Heart right ventricle (tissue), 16 donors: ENCODE data around the gene PNPLA2. TPM values are rescaled to one million over a fixed set of nuclear protein-coding genes. Genes with fewer than 3 reads are reported as not detected.
A peak's percentile ranks its signal among the peaks of the same experiment; 100 is the strongest.

ENCODE experiments used
- ATAC-seq, 8 donors: fragments of 200-7000 bp; cut with Tn5 transposase; one replicate each; pipeline ENCODE4 v1.9.1; 2020; ENCODE audit warnings: mild to moderate bottlenecking in 8 of 8, moderate library complexity in 8 of 8, moderate number of reproducible peaks in 1 of 8
- DNase-seq, 2 donors: peaks; one replicate each; pipeline ENCODE4 v3.0.0-alpha.2; 2020
- H3K27ac ChIP-seq, 10 donors: fragments of 200-600 bp; sonication (generic) in 2 of 10; one replicate each; pipeline versions ENCODE4 v1.5.0 to v1.8.0; 2020 to 2022; ENCODE audit warnings: mild to moderate bottlenecking in 3 of 10
- H3K27me3 ChIP-seq, 7 donors: fragments of 200-600 bp; one replicate each; pipeline ENCODE4 v1.8.0; 2021 to 2022; ENCODE audit warnings: mild to moderate bottlenecking in 2 of 7
- H3K36me3 ChIP-seq, 9 donors: fragments of 200-600 bp; sonication (generic) in 1 of 9; one replicate each; pipeline versions ENCODE4 v1.5.0 to v1.8.0; 2020 to 2022; ENCODE audit warnings: mild to moderate bottlenecking in 2 of 9
- H3K4me1 ChIP-seq, 9 donors: fragments of 200-600 bp; sonication (generic) in 1 of 9; one replicate each; pipeline versions ENCODE4 v1.5.0 to v1.8.0; 2020 to 2022; ENCODE audit warnings: mild to moderate bottlenecking in 4 of 9
- H3K4me3 ChIP-seq, 10 donors: fragments of 200-600 bp; sonication (generic) in 2 of 10; one replicate each; pipeline versions ENCODE4 v1.5.0 to v1.8.0; 2020 to 2022; ENCODE audit warnings: mild to moderate bottlenecking in 7 of 10, moderate library complexity in 2 of 10
- H3K9me3 ChIP-seq, 11 donors: fragments of 200-600 bp in 10 of 11; sonication (generic) in 2 of 11; one replicate each; pipeline versions ENCODE4 v1.5.0 to v1.8.0; 2013 to 2022; ENCODE audit warnings: mild to moderate bottlenecking in 2 of 11, control low read depth in 1 of 11, moderate library complexity in 1 of 11
- CTCF ChIP-seq, 9 donors: fragments of 200-600 bp; sonication (generic) in 2 of 9; IDR thresholded peaks; one replicate each; pipeline versions ENCODE4 v1.5.0 to v1.8.0; 2021 to 2022; ENCODE audit warnings: antibody characterized with exemption in 9 of 9, mild to moderate bottlenecking in 5 of 9, moderate library complexity in 1 of 9
- whole genome bisulfite sequencing, 2 donors: extraction: QIAGEN DNeasy Blood & Tissue Kit; methylation state at CpG; one replicate each; pipeline ENCODE4 v1.1.7; 2013; ENCODE audit warnings: inconsistent platforms in 1 of 2; 5-methylcytosine and 5-hydroxymethylcytosine counted together
- intact Hi-C, 10 donors: fragments of 100-400 bp; cut with DNase I; formaldehyde crosslinking; loops; one replicate each; pipeline versions ENCODE4 v1.11.1 to v1.14.2; 2022
- polyA plus RNA-seq, 2 donors: library from polyadenylated mRNA; stranded (reverse); fragments of 200-250 nt; gene quantifications; one replicate each; pipeline ENCODE4 v1.2.3, GENCODE V29; 2013
- total RNA-seq, 10 donors: library from RNA; stranded (reverse); fragmentation: NEBNext Ultra II Directional in 3 of 10; extraction: Animal tissue kit (Norgen Biotek cat#: 25700) in 3 of 10; gene quantifications; one replicate each; pipeline versions ENCODE4 v1.2.1 to v1.2.4, GENCODE V29; 2021 to 2023
- donor health status: Arrhythmogenic right ventricular cardiomyopathy.
- donor health status: ischemic (EF 13 %, LVEDD 7.1; RV severe dilation, severe dysfunction).
- donor health status: healthy with polysubstance abuse.
- donor health status: DM: no; HTN: yes; CAD: no.
- donor health status: DM: no; HTN: no; CAD: no.
- donor health status: ischemic (EF 25% LVEDD 6.9; RV normal size, moderate dysfunction).
- donor health status: ischemic (EF 25% LVEDD 5.7; RV mildly dilated, moderate dysfunction).
- donor health status: healthy.
- donor health status: DM: yes; HTN: yes; CAD: no.
- donor health status: Ischemic cardiomyopathy.
- donor health status: ischemic (EF 35%, LVEDD 5.7; RV mildly dilated, moderate dysfunction).
- donor health status: nonischemic (EF 11% LVEDD 7.7; RV severe dilation, severe dysfunction).
- donor health status: DM: yes; HTN: yes; CAD: no.
- donor health status: PGD.
- donor health status: ischemic (EF 29% LVEDD 5.4; RV normal size, mild dysfunction).
- donor health status: nonischemic (EF 23%, LVEDD 6.1; RV moderate dilation, normal function).

Gene PNPLA2
- total and polyA plus RNA-seq, 12 donors = 114 to 359 (median 247) TPM

- WGBS, 2 donors = 66 to 74% methylated on average over 18 of the region's 18 CpGs
- Histone ChIP-seq H3K36me3 (peaks cover 0 to 24% (median 0%) of the 10 kb centered on the region in 9 donors), H3K9me3 (no peaks in the 10 kb centered on the region), H3K4me3 (no peak overlapping the region), H3K27ac (no peak overlapping the region), H3K4me1 (peaks cover 5 to 20% (median 10%) of the 10 kb centered on the region in 9 donors), H3K27me3 (peaks cover 0 to 31% (median 25%) of the 10 kb centered on the region in 7 donors)
- TF ChIP-seq CTCF (IDR thresholded peaks at IDR 0.05) = no peak
- no peak for ATAC-seq
- intact Hi-C loops = no loop called here
- DNase-seq = peak in 1 of 2 donors; percentile 13
Observed at GRCh38 chr11:790721-791564, 27.8 kb upstream of the PNPLA2 start.

GRCh38 chr11:791658-792534 lies 26.8 kb upstream of the PNPLA2 start:
- peak in 1 of 2 donors; percentile 15 for DNase-seq
- intact Hi-C loops = no loop called here
- peaks cover 13 to 28% (median 17%) of the 10 kb centered on the region in 9 donors for H3K4me1 ChIP-seq
- peaks cover 0 to 24% (median 0%) of the 10 kb centered on the region in 9 donors for H3K36me3 ChIP-seq
- TF ChIP-seq CTCF (IDR thresholded peaks at IDR 0.05) = no peak
- 94% methylated on average over 44 to 49 of the region's 49 CpGs for WGBS, 2 donors
- no peak overlapping the region for H3K27ac ChIP-seq
- peaks cover 0 to 31% (median 25%) of the 10 kb centered on the region in 7 donors for H3K27me3 ChIP-seq
- no peak for ATAC-seq
- H3K9me3 ChIP-seq = no peaks in the 10 kb centered on the region
- H3K4me3 ChIP-seq = no peak overlapping the region

DNA sequence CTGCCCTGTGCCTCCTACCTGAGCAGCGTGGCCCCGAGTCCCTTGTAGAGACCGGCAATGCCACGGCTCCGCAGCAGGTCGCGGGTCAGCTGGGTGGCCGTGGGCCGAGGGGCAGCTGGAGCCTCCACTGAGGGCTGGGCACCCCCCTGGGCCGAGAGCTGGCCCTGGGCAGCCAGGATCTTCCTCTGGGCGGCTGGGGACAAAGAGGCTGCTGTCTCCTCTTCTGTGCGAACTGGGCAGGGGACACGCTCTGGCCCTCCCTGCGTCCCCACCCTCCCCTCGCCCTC lies 26.2 kb upstream of the PNPLA2 start:
- Histone ChIP-seq H3K27ac (no peak overlapping the region), H3K36me3 (peaks cover 0 to 24% (median 0%) of the 10 kb centered on the region in 9 donors), H3K4me1 (peaks cover 17 to 34% (median 23%) of the 10 kb centered on the region in 9 donors), H3K4me3 (no peak overlapping the region), H3K27me3 (peaks cover 0 to 31% (median 25%) of the 10 kb centered on the region in 7 donors), H3K9me3 (no peaks in the 10 kb centered on the region)
- no peak for ATAC-seq
- DNase-seq = no peak
- intact Hi-C loops = no loop called here
- TF ChIP-seq CTCF (IDR thresholded peaks at IDR 0.05) = no peak
- WGBS, 2 donors = 95 to 96% methylated on average over 7 to 15 of the region's 15 CpGs

DNA sequence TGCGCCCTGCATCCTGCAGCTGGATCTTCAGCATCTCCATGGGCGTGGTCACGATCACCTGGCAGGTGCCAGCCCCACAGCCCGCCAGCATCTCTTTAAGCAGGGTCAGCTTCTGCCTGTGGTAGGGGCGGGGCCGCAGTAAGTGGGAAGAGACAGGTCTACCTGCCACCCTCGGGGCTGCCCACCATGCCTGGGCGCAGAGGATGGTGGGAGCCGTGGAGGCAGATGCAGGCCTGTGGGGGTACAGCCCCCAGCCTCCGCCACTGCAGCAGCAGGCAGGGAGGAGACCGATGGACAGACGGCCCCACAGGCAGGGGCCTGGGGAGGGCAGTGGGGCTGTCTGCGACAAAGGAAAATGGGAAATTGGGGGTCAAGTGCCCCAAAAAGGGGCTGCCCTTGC lies 25.8 kb upstream of the PNPLA2 start:
- TF ChIP-seq CTCF (IDR thresholded peaks at IDR 0.05) = no peak
- Histone ChIP-seq H3K36me3 (peaks cover 0 to 24% (median 0%) of the 10 kb centered on the region in 9 donors), H3K27me3 (peaks cover 0 to 29% (median 22%) of the 10 kb centered on the region in 7 donors), H3K4me1 (peaks cover 17 to 37% (median 25%) of the 10 kb centered on the region in 9 donors), H3K9me3 (no peaks in the 10 kb centered on the region), H3K4me3 (no peak overlapping the region), H3K27ac (no peak overlapping the region)
- peak in 1 of 2 donors; percentile 10 for DNase-seq
- intact Hi-C loops = no loop called here
- ATAC-seq = no peak
- WGBS, 2 donors = 93 to 98% methylated on average over 13 of the region's 13 CpGs
